ENCODE results near the gene SEMA4D.

The SEMA4D gene

GRCh38 chr9:89412541-89412940 lies 85.4 kb downstream of the SEMA4D start:
- no peak for TF ChIP-seq CTCF (IDR thresholded peaks at IDR 0.05; ENCODE audit: insufficient read depth, missing control alignments)
- DNase-seq (ENCODE audit: insufficient read length, low spot score) = no peak
- FAIRE-seq = no peak

GRCh38 chr9:89411759-89412158 lies 86.2 kb downstream of the SEMA4D start:
- no peak for TF ChIP-seq CTCF (IDR thresholded peaks at IDR 0.05; ENCODE audit: insufficient read depth, missing control alignments)
- FAIRE-seq (no peak), DNase-seq (ENCODE audit: insufficient read length, low spot score) (no peak)

- no peak for TF ChIP-seq CTCF (IDR thresholded peaks at IDR 0.05; ENCODE audit: insufficient read depth, missing control alignments)
- no peak for FAIRE-seq
- no peak for DNase-seq (ENCODE audit: insufficient read length, low spot score)
Measured at GRCh38 chr9:89410641-89411350, 87.1 kb downstream of the SEMA4D start.

GRCh38 chr9:89410022-89410421 lies 87.9 kb downstream of the SEMA4D start:
- DNase-seq (ENCODE audit: insufficient read length, low spot score) = no peak
- TF ChIP-seq CTCF (IDR thresholded peaks at IDR 0.05; ENCODE audit: insufficient read depth, missing control alignments) = no peak
- no peak for FAIRE-seq

GRCh38 chr9:89409466-89409865 lies 88.4 kb downstream of the SEMA4D start:
- no peak for TF ChIP-seq CTCF (IDR thresholded peaks at IDR 0.05; ENCODE audit: insufficient read depth, missing control alignments)
- FAIRE-seq (no peak), DNase-seq (ENCODE audit: insufficient read length, low spot score) (no peak)

GRCh38 chr9:89408628-89409101 lies 89.2 kb downstream of the SEMA4D start:
- FAIRE-seq = no peak
- TF ChIP-seq CTCF (IDR thresholded peaks at IDR 0.05; ENCODE audit: insufficient read depth, missing control alignments) = no peak
- DNase-seq (ENCODE audit: insufficient read length, low spot score) = no peak

GRCh38 chr9:89407070-89407469 lies 90.8 kb downstream of the SEMA4D start:
- DNase-seq (ENCODE audit: insufficient read length, low spot score) (no peak), FAIRE-seq (no peak)
- no peak for TF ChIP-seq CTCF (IDR thresholded peaks at IDR 0.05; ENCODE audit: insufficient read depth, missing control alignments)

Data from D721Med (cell line).